Measurements from ENCODE around the gene DNAJC9.

- TF ChIP-seq, protein P1, sequence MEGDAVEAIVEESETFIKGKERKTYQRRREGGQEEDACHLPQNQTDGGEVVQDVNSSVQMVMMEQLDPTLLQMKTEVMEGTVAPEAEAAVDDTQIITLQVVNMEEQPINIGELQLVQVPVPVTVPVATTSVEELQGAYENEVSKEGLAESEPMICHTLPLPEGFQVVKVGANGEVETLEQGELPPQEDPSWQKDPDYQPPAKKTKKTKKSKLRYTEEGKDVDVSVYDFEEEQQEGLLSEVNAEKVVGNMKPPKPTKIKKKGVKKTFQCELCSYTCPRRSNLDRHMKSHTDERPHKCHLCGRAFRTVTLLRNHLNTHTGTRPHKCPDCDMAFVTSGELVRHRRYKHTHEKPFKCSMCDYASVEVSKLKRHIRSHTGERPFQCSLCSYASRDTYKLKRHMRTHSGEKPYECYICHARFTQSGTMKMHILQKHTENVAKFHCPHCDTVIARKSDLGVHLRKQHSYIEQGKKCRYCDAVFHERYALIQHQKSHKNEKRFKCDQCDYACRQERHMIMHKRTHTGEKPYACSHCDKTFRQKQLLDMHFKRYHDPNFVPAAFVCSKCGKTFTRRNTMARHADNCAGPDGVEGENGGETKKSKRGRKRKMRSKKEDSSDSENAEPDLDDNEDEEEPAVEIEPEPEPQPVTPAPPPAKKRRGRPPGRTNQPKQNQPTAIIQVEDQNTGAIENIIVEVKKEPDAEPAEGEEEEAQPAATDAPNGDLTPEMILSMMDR (IDR thresholded peaks at IDR 0.05) = no peak
- TF ChIP-seq POLR2A (IDR thresholded peaks at IDR 0.05) = no peak
Measured at GRCh38 chr10:73228247-73228646, 18.8 kb downstream of the DNAJC9 start.

Data from lower leg skin (tissue), 3 donors.